SU-DHL-6 (cell line): ENCODE data around the gene NHS.

ENCODE experiments used
- EZH2phosphoT487 ChIP-seq: fragments of 200-600 bp; sonication (generic), shearing (Covaris generic); conservative IDR thresholded peaks from 2 replicates; pipeline ENCODE4 v1.6.1; 2018; ENCODE audit warnings: mild to moderate bottlenecking, antibody characterized with exemption, low read length, moderate library complexity, mixed read lengths
- TF ChIP-seq, protein P1 (sequence below): fragments of 200-600 bp; sonication (generic); IDR thresholded peaks from one replicate; pipeline ENCODE4 v1.5.1; 2017; ENCODE audit warnings: antibody characterized with exemption, mild to moderate bottlenecking, low read length, moderate library complexity; ENCODE audit not compliant: insufficient read depth, poor library complexity, severe bottlenecking

GRCh38 chrX:17592117-17592516 is 217.1 kb downstream of the NHS start:
- TF ChIP-seq, protein P1, sequence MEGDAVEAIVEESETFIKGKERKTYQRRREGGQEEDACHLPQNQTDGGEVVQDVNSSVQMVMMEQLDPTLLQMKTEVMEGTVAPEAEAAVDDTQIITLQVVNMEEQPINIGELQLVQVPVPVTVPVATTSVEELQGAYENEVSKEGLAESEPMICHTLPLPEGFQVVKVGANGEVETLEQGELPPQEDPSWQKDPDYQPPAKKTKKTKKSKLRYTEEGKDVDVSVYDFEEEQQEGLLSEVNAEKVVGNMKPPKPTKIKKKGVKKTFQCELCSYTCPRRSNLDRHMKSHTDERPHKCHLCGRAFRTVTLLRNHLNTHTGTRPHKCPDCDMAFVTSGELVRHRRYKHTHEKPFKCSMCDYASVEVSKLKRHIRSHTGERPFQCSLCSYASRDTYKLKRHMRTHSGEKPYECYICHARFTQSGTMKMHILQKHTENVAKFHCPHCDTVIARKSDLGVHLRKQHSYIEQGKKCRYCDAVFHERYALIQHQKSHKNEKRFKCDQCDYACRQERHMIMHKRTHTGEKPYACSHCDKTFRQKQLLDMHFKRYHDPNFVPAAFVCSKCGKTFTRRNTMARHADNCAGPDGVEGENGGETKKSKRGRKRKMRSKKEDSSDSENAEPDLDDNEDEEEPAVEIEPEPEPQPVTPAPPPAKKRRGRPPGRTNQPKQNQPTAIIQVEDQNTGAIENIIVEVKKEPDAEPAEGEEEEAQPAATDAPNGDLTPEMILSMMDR: no peak
- no peak for TF ChIP-seq EZH2phosphoT487
